Measurements from ENCODE around the gene LIX1L. TPM values are rescaled to one million over a fixed set of nuclear protein-coding genes. Genes with fewer than 3 reads are reported as not detected.

Gene LIX1L
- total and polyA plus RNA-seq, 2 of the 13 experiments (the other 11 are each of a cell fraction or from before 2014, with no cell fraction given): 8.1 to 24.9 TPM

DNA sequence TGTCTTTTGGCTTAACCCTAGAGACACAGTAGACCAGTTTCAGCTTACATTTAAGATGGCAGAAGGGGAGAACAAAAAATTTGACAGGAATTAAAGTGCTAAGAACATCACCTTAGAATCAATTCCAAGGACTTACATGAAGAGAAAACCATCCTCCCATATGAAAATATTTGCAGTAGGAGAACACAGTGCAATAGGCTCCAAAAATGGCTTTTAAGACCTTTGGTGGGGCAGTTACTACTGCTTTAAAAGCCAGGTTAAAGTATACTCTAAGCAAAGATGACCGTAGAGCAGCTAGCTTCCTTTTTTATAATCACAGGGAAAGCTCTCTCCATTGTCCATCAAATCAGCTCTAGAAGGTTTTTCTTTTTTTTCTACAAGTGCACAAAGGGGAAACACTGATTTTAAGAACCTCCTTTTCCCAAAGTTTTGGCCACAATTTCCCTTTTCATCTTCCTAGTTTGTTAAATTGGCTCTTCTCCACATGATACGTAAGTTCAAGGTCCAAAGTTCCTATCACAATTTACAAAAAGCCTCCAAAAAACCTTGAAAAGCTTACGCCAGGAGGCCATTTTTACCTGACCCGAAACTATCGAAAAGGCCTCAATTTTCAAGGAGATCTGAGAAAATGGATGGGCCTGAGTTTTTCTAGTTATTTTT is 35.3 kb upstream of the LIX1L start:
- Histone ChIP-seq H3K4me3 (replicated peaks in 1 of 3; ENCODE audit: insufficient read depth in 1 of 3, low read depth in 2 of 3, low read length in 3 of 3) (peak overlapping the region in 1 of 3 experiments; percentile 91; a peak in 3 of 6 replicates), H3K9me3 (ENCODE audit: low read length) (no peaks in the 10 kb centered on the region), H3K36me3 (replicated peaks in 1 of 2; ENCODE audit: control insufficient read depth in 1 of 2, insufficient read depth in 2 of 2, low read length in 2 of 2) (peaks cover 2 to 22% of the 10 kb centered on the region in 2 experiments; a peak in 3 of 5 replicates), H3K79me2 (ENCODE audit: insufficient read depth, low read length) (peaks cover 33% of the 10 kb centered on the region), H3K4me2 (ENCODE audit: low read depth, low read length) (peak overlapping the region; percentile 97), H3K27me3 (ENCODE audit: control insufficient read depth in 1 of 2, insufficient read depth in 2 of 2, low read length in 2 of 2) (no peaks in the 10 kb centered on the region; a peak in 1 of 5 replicates), H3K4me1 (ENCODE audit: insufficient read depth, low read length) (peaks cover 63% of the 10 kb centered on the region), H2AFZ (ENCODE audit: low read length) (no peak overlapping the region), H3K9ac (ENCODE audit: insufficient read depth, low read depth, low read length) (peak overlapping the region; percentile 93; the same call in 1 of the 2 replicates), H3K27ac (ENCODE audit: extremely low read length, insufficient read depth, low read length) (no peak overlapping the region), H4K20me1 (ENCODE audit: insufficient read depth, low read length) (peaks cover 50% of the 10 kb centered on the region)
- ChIA-PET POLR2A (interaction anchor here (0.8 to 2.6 kb wide), 3 partner anchors 10 to 29 kb away, joined by 3 to 11 read pairs (median 5); partner anchors contain the start of genes ANKRD34A and POLR3GL), CTCF (ENCODE audit: low intra/inter-chr PET ratio, low total read pairs) (no interaction called here)
- DNase-seq (ENCODE audit: low spot score) (no peak), ATAC-seq (no peak), FAIRE-seq (no peak)
- BruUV-seq (replicated peaks): no TSS peak
- 61% methylated on average over 5 of the region's 5 CpGs for WGBS (ENCODE audit: low lambda C conversion rate)
- TF ChIP-seq KLF12 (CRISPR knock-in tag; IDR thresholded peaks at IDR 0.05; ENCODE audit: borderline replicate concordance) (no peak), NFRKB (IDR thresholded peaks at IDR 0.05) (no peak), ZNF816 (CRISPR knock-in tag; IDR thresholded peaks at IDR 0.05; ENCODE audit: borderline replicate concordance) (0 out of 2 replicates have a peak, but pooled peaks have one; percentile 45), ZSCAN22 (CRISPR knock-in tag; IDR thresholded peaks at IDR 0.05) (no peak), SIN3A (IDR thresholded peaks at IDR 0.05; ENCODE audit: borderline replicate concordance, low read depth, low read length) (0 out of 2 replicates have a peak, but pooled peaks have one; percentile 19), ZNF335 (CRISPR knock-in tag; IDR thresholded peaks at IDR 0.05) (no peak), ZNF761 (CRISPR knock-in tag; conservative IDR thresholded peaks at IDR 0.05) (no peak), HNF4A (CRISPR knock-in tag; IDR thresholded peaks at IDR 0.05) (peak; percentile 38), RARA (CRISPR knock-in tag; IDR thresholded peaks at IDR 0.05) (no peak), KAT2B (IDR thresholded peaks at IDR 0.05; ENCODE audit: borderline replicate concordance, low read depth, low read length) (no peak)
- TF ChIP-seq, protein P1, sequence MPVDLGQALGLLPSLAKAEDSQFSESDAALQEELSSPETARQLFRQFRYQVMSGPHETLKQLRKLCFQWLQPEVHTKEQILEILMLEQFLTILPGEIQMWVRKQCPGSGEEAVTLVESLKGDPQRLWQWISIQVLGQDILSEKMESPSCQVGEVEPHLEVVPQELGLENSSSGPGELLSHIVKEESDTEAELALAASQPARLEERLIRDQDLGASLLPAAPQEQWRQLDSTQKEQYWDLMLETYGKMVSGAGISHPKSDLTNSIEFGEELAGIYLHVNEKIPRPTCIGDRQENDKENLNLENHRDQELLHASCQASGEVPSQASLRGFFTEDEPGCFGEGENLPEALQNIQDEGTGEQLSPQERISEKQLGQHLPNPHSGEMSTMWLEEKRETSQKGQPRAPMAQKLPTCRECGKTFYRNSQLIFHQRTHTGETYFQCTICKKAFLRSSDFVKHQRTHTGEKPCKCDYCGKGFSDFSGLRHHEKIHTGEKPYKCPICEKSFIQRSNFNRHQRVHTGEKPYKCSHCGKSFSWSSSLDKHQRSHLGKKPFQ (CRISPR knock-in tag; IDR thresholded peaks at IDR 0.05; ENCODE audit: insufficient replicate concordance): peak; percentile 26
- TF ChIP-seq, protein P2, sequence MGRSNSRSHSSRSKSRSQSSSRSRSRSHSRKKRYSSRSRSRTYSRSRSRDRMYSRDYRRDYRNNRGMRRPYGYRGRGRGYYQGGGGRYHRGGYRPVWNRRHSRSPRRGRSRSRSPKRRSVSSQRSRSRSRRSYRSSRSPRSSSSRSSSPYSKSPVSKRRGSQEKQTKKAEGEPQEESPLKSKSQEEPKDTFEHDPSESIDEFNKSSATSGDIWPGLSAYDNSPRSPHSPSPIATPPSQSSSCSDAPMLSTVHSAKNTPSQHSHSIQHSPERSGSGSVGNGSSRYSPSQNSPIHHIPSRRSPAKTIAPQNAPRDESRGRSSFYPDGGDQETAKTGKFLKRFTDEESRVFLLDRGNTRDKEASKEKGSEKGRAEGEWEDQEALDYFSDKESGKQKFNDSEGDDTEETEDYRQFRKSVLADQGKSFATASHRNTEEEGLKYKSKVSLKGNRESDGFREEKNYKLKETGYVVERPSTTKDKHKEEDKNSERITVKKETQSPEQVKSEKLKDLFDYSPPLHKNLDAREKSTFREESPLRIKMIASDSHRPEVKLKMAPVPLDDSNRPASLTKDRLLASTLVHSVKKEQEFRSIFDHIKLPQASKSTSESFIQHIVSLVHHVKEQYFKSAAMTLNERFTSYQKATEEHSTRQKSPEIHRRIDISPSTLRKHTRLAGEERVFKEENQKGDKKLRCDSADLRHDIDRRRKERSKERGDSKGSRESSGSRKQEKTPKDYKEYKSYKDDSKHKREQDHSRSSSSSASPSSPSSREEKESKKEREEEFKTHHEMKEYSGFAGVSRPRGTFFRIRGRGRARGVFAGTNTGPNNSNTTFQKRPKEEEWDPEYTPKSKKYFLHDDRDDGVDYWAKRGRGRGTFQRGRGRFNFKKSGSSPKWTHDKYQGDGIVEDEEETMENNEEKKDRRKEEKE (IDR thresholded peaks at IDR 0.05): no peak
- TF ChIP-seq, protein P3, sequence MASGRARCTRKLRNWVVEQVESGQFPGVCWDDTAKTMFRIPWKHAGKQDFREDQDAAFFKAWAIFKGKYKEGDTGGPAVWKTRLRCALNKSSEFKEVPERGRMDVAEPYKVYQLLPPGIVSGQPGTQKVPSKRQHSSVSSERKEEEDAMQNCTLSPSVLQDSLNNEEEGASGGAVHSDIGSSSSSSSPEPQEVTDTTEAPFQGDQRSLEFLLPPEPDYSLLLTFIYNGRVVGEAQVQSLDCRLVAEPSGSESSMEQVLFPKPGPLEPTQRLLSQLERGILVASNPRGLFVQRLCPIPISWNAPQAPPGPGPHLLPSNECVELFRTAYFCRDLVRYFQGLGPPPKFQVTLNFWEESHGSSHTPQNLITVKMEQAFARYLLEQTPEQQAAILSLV (CRISPR knock-in tag; IDR thresholded peaks at IDR 0.05; ENCODE audit: borderline replicate concordance): no peak
- TF ChIP-seq, protein P4, sequence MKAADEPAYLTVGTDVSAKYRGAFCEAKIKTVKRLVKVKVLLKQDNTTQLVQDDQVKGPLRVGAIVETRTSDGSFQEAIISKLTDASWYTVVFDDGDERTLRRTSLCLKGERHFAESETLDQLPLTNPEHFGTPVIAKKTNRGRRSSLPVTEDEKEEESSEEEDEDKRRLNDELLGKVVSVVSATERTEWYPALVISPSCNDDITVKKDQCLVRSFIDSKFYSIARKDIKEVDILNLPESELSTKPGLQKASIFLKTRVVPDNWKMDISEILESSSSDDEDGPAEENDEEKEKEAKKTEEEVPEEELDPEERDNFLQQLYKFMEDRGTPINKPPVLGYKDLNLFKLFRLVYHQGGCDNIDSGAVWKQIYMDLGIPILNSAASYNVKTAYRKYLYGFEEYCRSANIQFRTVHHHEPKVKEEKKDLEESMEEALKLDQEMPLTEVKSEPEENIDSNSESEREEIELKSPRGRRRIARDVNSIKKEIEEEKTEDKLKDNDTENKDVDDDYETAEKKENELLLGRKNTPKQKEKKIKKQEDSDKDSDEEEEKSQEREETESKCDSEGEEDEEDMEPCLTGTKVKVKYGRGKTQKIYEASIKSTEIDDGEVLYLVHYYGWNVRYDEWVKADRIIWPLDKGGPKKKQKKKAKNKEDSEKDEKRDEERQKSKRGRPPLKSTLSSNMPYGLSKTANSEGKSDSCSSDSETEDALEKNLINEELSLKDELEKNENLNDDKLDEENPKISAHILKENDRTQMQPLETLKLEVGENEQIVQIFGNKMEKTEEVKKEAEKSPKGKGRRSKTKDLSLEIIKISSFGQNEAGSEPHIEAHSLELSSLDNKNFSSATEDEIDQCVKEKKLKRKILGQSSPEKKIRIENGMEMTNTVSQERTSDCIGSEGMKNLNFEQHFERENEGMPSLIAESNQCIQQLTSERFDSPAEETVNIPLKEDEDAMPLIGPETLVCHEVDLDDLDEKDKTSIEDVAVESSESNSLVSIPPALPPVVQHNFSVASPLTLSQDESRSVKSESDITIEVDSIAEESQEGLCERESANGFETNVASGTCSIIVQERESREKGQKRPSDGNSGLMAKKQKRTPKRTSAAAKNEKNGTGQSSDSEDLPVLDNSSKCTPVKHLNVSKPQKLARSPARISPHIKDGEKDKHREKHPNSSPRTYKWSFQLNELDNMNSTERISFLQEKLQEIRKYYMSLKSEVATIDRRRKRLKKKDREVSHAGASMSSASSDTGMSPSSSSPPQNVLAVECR (CRISPR knock-in tag; IDR thresholded peaks at IDR 0.05; ENCODE audit: borderline replicate concordance): no peak
- intact Hi-C loops (cut with micrococcal nuclease; ENCODE audit: unreplicated experiment): no loop called here
- in situ Hi-C loops (cut with HindIII; ENCODE audit: extremely low pct_ligation_motif_present, low pct_unique_long_range_greater_than_20kb): no loop called here

Data from HepG2 (cell line).